ENCODE data around the gene ASB3.
A peak's percentile ranks its signal among the peaks of the same experiment; 100 is the strongest.

Gene ASB3

GRCh38 chr2:53787614-53788289, 999 bp upstream of the ASB3 start:
- WGBS, 2 experiments: 9 to 13% methylated on average over 17 of the region's 17 CpGs

GRCh38 chr2:53786352-53786704, 425 bp downstream of the ASB3 start:
- Histone ChIP-seq H3K4me3 (ENCODE audit: insufficient read depth, low read depth, low read length) (peak overlapping the region; percentile 77), H3K4me1 (ENCODE audit: control insufficient read depth, insufficient read depth, low read length) (peaks cover 22% of the 10 kb centered on the region), H3K27ac (ENCODE audit: insufficient read depth, low read depth, low read length, poor library complexity, severe bottlenecking) (peak overlapping the region; percentile 70), H3K27me3 (ENCODE audit: control insufficient read depth, insufficient read depth, low read length, poor library complexity, severe bottlenecking) (no peaks in the 10 kb centered on the region), H3K9me3 (ENCODE audit: control insufficient read depth, low read length) (no peaks in the 10 kb centered on the region), H3K36me3 (ENCODE audit: control insufficient read depth, insufficient read depth, low read length) (no peaks in the 10 kb centered on the region)
- whole genome bisulfite sequencing, 2 experiments: 0 to 1% methylated on average over 18 of the region's 18 CpGs

More at GRCh38 chr2:53787614-53788289, 999 bp upstream of the ASB3 start:
- Histone ChIP-seq H3K9me3 (ENCODE audit: control insufficient read depth, low read length) (no peaks in the 10 kb centered on the region), H3K27me3 (ENCODE audit: control insufficient read depth, insufficient read depth, low read length, poor library complexity, severe bottlenecking) (no peaks in the 10 kb centered on the region), H3K4me1 (ENCODE audit: control insufficient read depth, insufficient read depth, low read length) (peaks cover 22% of the 10 kb centered on the region), H3K27ac (ENCODE audit: insufficient read depth, low read depth, low read length, poor library complexity, severe bottlenecking) (no peak overlapping the region), H3K36me3 (ENCODE audit: control insufficient read depth, insufficient read depth, low read length) (no peaks in the 10 kb centered on the region), H3K4me3 (ENCODE audit: insufficient read depth, low read depth, low read length) (peak overlapping the region; percentile 77)

GRCh38 chr2:53785366-53785765, 1.4 kb downstream of the ASB3 start:
- Histone ChIP-seq H3K27ac (ENCODE audit: insufficient read depth, low read depth, low read length, poor library complexity, severe bottlenecking) (no peak overlapping the region), H3K4me1 (ENCODE audit: control insufficient read depth, insufficient read depth, low read length) (peaks cover 22% of the 10 kb centered on the region), H3K4me3 (ENCODE audit: insufficient read depth, low read depth, low read length) (peak overlapping the region; percentile 77), H3K36me3 (ENCODE audit: control insufficient read depth, insufficient read depth, low read length) (no peaks in the 10 kb centered on the region), H3K27me3 (ENCODE audit: control insufficient read depth, insufficient read depth, low read length, poor library complexity, severe bottlenecking) (no peaks in the 10 kb centered on the region), H3K9me3 (ENCODE audit: control insufficient read depth, low read length) (no peaks in the 10 kb centered on the region)
- WGBS, 2 experiments: 81 to 83% methylated on average over 11 of the region's 11 CpGs

GRCh38 chr2:53784436-53784835, 2.3 kb downstream of the ASB3 start:
- H3K4me1 ChIP-seq (ENCODE audit: control insufficient read depth, insufficient read depth, low read length): peaks cover 22% of the 10 kb centered on the region
- H3K4me3 ChIP-seq (ENCODE audit: insufficient read depth, low read depth, low read length): no peak overlapping the region
- no peaks in the 10 kb centered on the region for H3K9me3 ChIP-seq (ENCODE audit: control insufficient read depth, low read length)
- no peak overlapping the region for H3K27ac ChIP-seq (ENCODE audit: insufficient read depth, low read depth, low read length, poor library complexity, severe bottlenecking)
- H3K36me3 ChIP-seq (ENCODE audit: control insufficient read depth, insufficient read depth, low read length): no peaks in the 10 kb centered on the region
- no peaks in the 10 kb centered on the region for H3K27me3 ChIP-seq (ENCODE audit: control insufficient read depth, insufficient read depth, low read length, poor library complexity, severe bottlenecking)

GRCh38 chr2:53782676-53783075, 4.1 kb downstream of the ASB3 start:
- Histone ChIP-seq H3K4me1 (ENCODE audit: control insufficient read depth, insufficient read depth, low read length) (peaks cover 15% of the 10 kb centered on the region), H3K27me3 (ENCODE audit: control insufficient read depth, insufficient read depth, low read length, poor library complexity, severe bottlenecking) (no peaks in the 10 kb centered on the region), H3K4me3 (ENCODE audit: insufficient read depth, low read depth, low read length) (no peak overlapping the region), H3K36me3 (ENCODE audit: control insufficient read depth, insufficient read depth, low read length) (no peaks in the 10 kb centered on the region), H3K9me3 (ENCODE audit: control insufficient read depth, low read length) (no peaks in the 10 kb centered on the region), H3K27ac (ENCODE audit: insufficient read depth, low read depth, low read length, poor library complexity, severe bottlenecking) (no peak overlapping the region)
- WGBS, 2 experiments: 86 to 92% methylated on average over 7 to 8 of the region's 8 CpGs

- WGBS, 2 experiments: 91 to 95% methylated on average over 4 of the region's 4 CpGs
- H3K27me3 ChIP-seq (ENCODE audit: control insufficient read depth, insufficient read depth, low read length, poor library complexity, severe bottlenecking): no peaks in the 10 kb centered on the region
- peaks cover 10% of the 10 kb centered on the region for H3K4me1 ChIP-seq (ENCODE audit: control insufficient read depth, insufficient read depth, low read length)
Measured at GRCh38 chr2:53780056-53780455, 6.7 kb downstream of the ASB3 start.

GRCh38 chr2:53778536-53779162, 8.1 kb downstream of the ASB3 start:
- no peaks in the 10 kb centered on the region for H3K4me1 ChIP-seq (ENCODE audit: control insufficient read depth, insufficient read depth, low read length)
- H3K27me3 ChIP-seq (ENCODE audit: control insufficient read depth, insufficient read depth, low read length, poor library complexity, severe bottlenecking): no peaks in the 10 kb centered on the region
- no peaks in the 10 kb centered on the region for H3K9me3 ChIP-seq (ENCODE audit: control insufficient read depth, low read length)
- H3K27ac ChIP-seq (ENCODE audit: insufficient read depth, low read depth, low read length, poor library complexity, severe bottlenecking): no peak overlapping the region
- no peak overlapping the region for H3K4me3 ChIP-seq (ENCODE audit: insufficient read depth, low read depth, low read length)
- 94 to 100% methylated on average over 3 to 5 of the region's 5 CpGs for WGBS, 2 experiments
- no peaks in the 10 kb centered on the region for H3K36me3 ChIP-seq (ENCODE audit: control insufficient read depth, insufficient read depth, low read length)

More at GRCh38 chr2:53780056-53780455, 6.7 kb downstream of the ASB3 start:
- H3K4me3 ChIP-seq (ENCODE audit: insufficient read depth, low read depth, low read length): no peak overlapping the region
- no peaks in the 10 kb centered on the region for H3K36me3 ChIP-seq (ENCODE audit: control insufficient read depth, insufficient read depth, low read length)
- no peak overlapping the region for H3K27ac ChIP-seq (ENCODE audit: insufficient read depth, low read depth, low read length, poor library complexity, severe bottlenecking)
- H3K9me3 ChIP-seq (ENCODE audit: control insufficient read depth, low read length): no peaks in the 10 kb centered on the region

- H3K27ac ChIP-seq (ENCODE audit: insufficient read depth, low read depth, low read length, poor library complexity, severe bottlenecking): no peak overlapping the region
- H3K9me3 ChIP-seq (ENCODE audit: control insufficient read depth, low read length): no peaks in the 10 kb centered on the region
- no peaks in the 10 kb centered on the region for H3K36me3 ChIP-seq (ENCODE audit: control insufficient read depth, insufficient read depth, low read length)
- H3K4me3 ChIP-seq (ENCODE audit: insufficient read depth, low read depth, low read length): no peak overlapping the region
- WGBS, 2 experiments: 89 to 98% methylated on average over 1 of the region's 1 CpG
- H3K4me1 ChIP-seq (ENCODE audit: control insufficient read depth, insufficient read depth, low read length): no peaks in the 10 kb centered on the region
- no peaks in the 10 kb centered on the region for H3K27me3 ChIP-seq (ENCODE audit: control insufficient read depth, insufficient read depth, low read length, poor library complexity, severe bottlenecking)
Measured at GRCh38 chr2:53777134-53777533, 9.6 kb downstream of the ASB3 start.

- no peak overlapping the region for H3K27ac ChIP-seq (ENCODE audit: insufficient read depth, low read depth, low read length, poor library complexity, severe bottlenecking)
- H3K27me3 ChIP-seq (ENCODE audit: control insufficient read depth, insufficient read depth, low read length, poor library complexity, severe bottlenecking): no peaks in the 10 kb centered on the region
- H3K36me3 ChIP-seq (ENCODE audit: control insufficient read depth, insufficient read depth, low read length): no peaks in the 10 kb centered on the region
- H3K4me1 ChIP-seq (ENCODE audit: control insufficient read depth, insufficient read depth, low read length): no peaks in the 10 kb centered on the region
- H3K4me3 ChIP-seq (ENCODE audit: insufficient read depth, low read depth, low read length): no peak overlapping the region
- WGBS, 2 experiments: 99 to 100% methylated on average over 2 to 4 of the region's 4 CpGs
- no peaks in the 10 kb centered on the region for H3K9me3 ChIP-seq (ENCODE audit: control insufficient read depth, low read length)
Measured at GRCh38 chr2:53770264-53770663, 16.5 kb downstream of the ASB3 start.

GRCh38 chr2:53769318-53769945, 17.3 kb downstream of the ASB3 start:
- no peaks in the 10 kb centered on the region for H3K27me3 ChIP-seq (ENCODE audit: control insufficient read depth, insufficient read depth, low read length, poor library complexity, severe bottlenecking)
- H3K4me3 ChIP-seq (ENCODE audit: insufficient read depth, low read depth, low read length): no peak overlapping the region
- no peaks in the 10 kb centered on the region for H3K4me1 ChIP-seq (ENCODE audit: control insufficient read depth, insufficient read depth, low read length)
- 89% methylated on average over 14 of the region's 15 CpGs for WGBS, 2 experiments
- no peak overlapping the region for H3K27ac ChIP-seq (ENCODE audit: insufficient read depth, low read depth, low read length, poor library complexity, severe bottlenecking)
- H3K36me3 ChIP-seq (ENCODE audit: control insufficient read depth, insufficient read depth, low read length): no peaks in the 10 kb centered on the region
- H3K9me3 ChIP-seq (ENCODE audit: control insufficient read depth, low read length): no peaks in the 10 kb centered on the region

Measured in ectodermal cell (in vitro differentiated cells).